CD4-positive, CD25-positive, alpha-beta regulatory T cell (primary cell): Measurements from ENCODE around the gene PLXDC2. TPM values are rescaled to one million over a fixed set of nuclear protein-coding genes. Genes with fewer than 3 reads are reported as not detected.

ENCODE experiments used
- ATAC-seq, 2 donors: fragments of 150-1000 bp; cut with Tn5 transposase; one replicate each; pipeline ENCODE4 v1.10.0; 2021; ENCODE audit warnings: low read depth in 2 of 2, moderate number of reproducible peaks in 2 of 2, moderate library complexity in 1 of 2
- DNase-seq, 3 donors: peaks; one replicate each; pipeline versions ENCODE4 v3.0.0 to v3.0.0-alpha.2; 2012 to 2022; ENCODE audit warnings: mixed read lengths in 1 of 3
- H3K27ac ChIP-seq: one replicate; pipeline ENCODE4 v1.7.0; 2013; ENCODE audit warnings: mild to moderate bottlenecking, low read length; ENCODE audit not compliant: insufficient read depth, poor library complexity, severe bottlenecking
- H3K27me3 ChIP-seq: one replicate; pipeline ENCODE4 v1.7.0; 2013; ENCODE audit warnings: low read length; ENCODE audit not compliant: control insufficient read depth, insufficient read depth
- H3K36me3 ChIP-seq: one replicate; pipeline ENCODE4 v1.7.0; 2013; ENCODE audit warnings: mild to moderate bottlenecking, low read length, moderate library complexity; ENCODE audit not compliant: control insufficient read depth, insufficient read depth
- H3K4me1 ChIP-seq: 2 replicates; pipeline ENCODE4 v1.7.0; 2013; ENCODE audit warnings: mild to moderate bottlenecking, low read length; ENCODE audit not compliant: insufficient read depth, control insufficient read depth, poor library complexity, severe bottlenecking
- H3K4me3 ChIP-seq: one replicate; pipeline ENCODE4 v1.7.0; 2013; ENCODE audit warnings: low read depth, mild to moderate bottlenecking, low read length, moderate library complexity
- H3K9me3 ChIP-seq, 2 experiments: 1 replicate in 1 of 2; 2 replicates in 1 of 2; pipeline ENCODE4 v1.7.0; 2013; ENCODE audit warnings: low read length in 2 of 2, mild to moderate bottlenecking in 1 of 2, moderate library complexity in 1 of 2; ENCODE audit not compliant: control insufficient read depth in 2 of 2
- H3K27ac Mint-ChIP-seq, 3 donors: one replicate each; pipeline ENCODE4 v1.8.0; 2020 to 2022; ENCODE audit warnings: mild to moderate bottlenecking in 3 of 3, mixed read lengths in 3 of 3, moderate library complexity in 2 of 3
- H3K27me3 Mint-ChIP-seq: one replicate; pipeline ENCODE4 v1.8.0; 2022; ENCODE audit warnings: mild to moderate bottlenecking, mixed read lengths
- H3K36me3 Mint-ChIP-seq: one replicate; pipeline ENCODE4 v1.8.0; 2020; ENCODE audit warnings: mixed read lengths
- H3K4me1 Mint-ChIP-seq, 4 donors: one replicate each; pipeline ENCODE4 v1.8.0; 2020 to 2022; ENCODE audit warnings: mixed read lengths in 4 of 4, mild to moderate bottlenecking in 1 of 4
- H3K4me3 Mint-ChIP-seq, 4 donors: one replicate each; pipeline ENCODE4 v1.8.0; 2020 to 2022; ENCODE audit warnings: mild to moderate bottlenecking in 4 of 4, mixed read lengths in 4 of 4, moderate library complexity in 3 of 4
- H3K9me3 Mint-ChIP-seq, 7 donors: one replicate each; pipeline ENCODE4 v1.8.0; 2020 to 2022; ENCODE audit warnings: mixed read lengths in 7 of 7, mild to moderate bottlenecking in 3 of 7, moderate library complexity in 2 of 7
- polyA plus RNA-seq, 4 donors: library from polyadenylated mRNA; unstranded; fragments of 300-500 nt; fragmentation: Illumina TruSeq; gene quantifications; one replicate each; pipeline ENCODE4 v1.2.3, GENCODE V29; 2021
- total RNA-seq: library from RNA; stranded (reverse); gene quantifications from one replicate; pipeline ENCODE4 v1.2.3, GENCODE V29; 2022

PLXDC2 gene
- total and polyA plus RNA-seq, 5 donors from 2014 or later: 0.03 to 1.8 (median 0.10) TPM; not detected in 2

GRCh38 chr10:19936289-19936688 lies 120.1 kb downstream of the PLXDC2 start:
- H3K4me1 Mint-ChIP-seq: no peaks in the 10 kb centered on the region
- H3K4me1 ChIP-seq: no peaks in the 10 kb centered on the region
- H3K27ac ChIP-seq: no peak overlapping the region
- H3K9me3 Mint-ChIP-seq: peaks cover 3 to 44% (median 7%) of the 10 kb centered on the region in 7 donors
- H3K27me3 Mint-ChIP-seq: no peaks in the 10 kb centered on the region
- no peaks in the 10 kb centered on the region for H3K36me3 Mint-ChIP-seq
- H3K4me3 Mint-ChIP-seq: no peak overlapping the region
- H3K36me3 ChIP-seq: no peaks in the 10 kb centered on the region
- DNase-seq (no peak), ATAC-seq (no peak)
- no peak overlapping the region for H3K4me3 ChIP-seq
- no peaks in the 10 kb centered on the region for H3K27me3 ChIP-seq
- no peak overlapping the region for H3K27ac Mint-ChIP-seq
- peaks cover 0 to 1% of the 10 kb centered on the region in 2 experiments for H3K9me3 ChIP-seq

GRCh38 chr10:19937989-19938388 lies 121.8 kb downstream of the PLXDC2 start:
- Histone ChIP-seq H3K27me3 (no peaks in the 10 kb centered on the region), H3K36me3 (no peaks in the 10 kb centered on the region), H3K9me3 (no peaks in the 10 kb centered on the region), H3K4me3 (no peak overlapping the region), H3K27ac (no peak overlapping the region), H3K4me1 (no peaks in the 10 kb centered on the region)
- peaks cover 0 to 35% (median 7%) of the 10 kb centered on the region in 7 donors for H3K9me3 Mint-ChIP-seq
- H3K27ac Mint-ChIP-seq: no peak overlapping the region
- H3K4me1 Mint-ChIP-seq: no peaks in the 10 kb centered on the region
- no peak overlapping the region for H3K4me3 Mint-ChIP-seq
- H3K27me3 Mint-ChIP-seq: no peaks in the 10 kb centered on the region
- DNase-seq: no peak
- ATAC-seq: no peak
- H3K36me3 Mint-ChIP-seq: no peaks in the 10 kb centered on the region

- no peak overlapping the region for H3K4me3 ChIP-seq
- no peaks in the 10 kb centered on the region for H3K27me3 ChIP-seq
- H3K36me3 ChIP-seq: no peaks in the 10 kb centered on the region
- Mint-ChIP-seq H3K9me3 (peaks cover 0 to 34% (median 9%) of the 10 kb centered on the region in 7 donors), H3K36me3 (peaks cover under 1% of the 10 kb centered on the region), H3K4me1 (no peaks in the 10 kb centered on the region), H3K27ac (no peak overlapping the region), H3K4me3 (no peak overlapping the region), H3K27me3 (no peaks in the 10 kb centered on the region)
- H3K4me1 ChIP-seq: no peaks in the 10 kb centered on the region
- no peak overlapping the region for H3K27ac ChIP-seq
- DNase-seq: no peak
- H3K9me3 ChIP-seq: no peaks in the 10 kb centered on the region
- no peak for ATAC-seq
These were observed 125.1 kb downstream of the PLXDC2 start for GRCh38 chr10:19941206-19941880.

GRCh38 chr10:19944911-19945663 lies 128.9 kb downstream of the PLXDC2 start:
- H3K9me3 Mint-ChIP-seq: peaks cover 0 to 17% (median 4%) of the 10 kb centered on the region in 7 donors
- H3K36me3 ChIP-seq: no peaks in the 10 kb centered on the region
- H3K27ac ChIP-seq: no peak overlapping the region
- H3K4me1 Mint-ChIP-seq: no peaks in the 10 kb centered on the region
- no peak overlapping the region for H3K27ac Mint-ChIP-seq
- no peak overlapping the region for H3K4me3 Mint-ChIP-seq
- H3K4me1 ChIP-seq: no peaks in the 10 kb centered on the region
- DNase-seq (no peak), ATAC-seq (no peak)
- no peaks in the 10 kb centered on the region for H3K27me3 ChIP-seq
- peaks cover 3% of the 10 kb centered on the region for H3K36me3 Mint-ChIP-seq
- H3K4me3 ChIP-seq: no peak overlapping the region
- H3K27me3 Mint-ChIP-seq: no peaks in the 10 kb centered on the region
- no peaks in the 10 kb centered on the region for H3K9me3 ChIP-seq

- Mint-ChIP-seq H3K4me1 (no peaks in the 10 kb centered on the region), H3K27ac (no peak overlapping the region), H3K9me3 (peaks cover 1 to 18% (median 8%) of the 10 kb centered on the region in 7 donors), H3K36me3 (peaks cover 3% of the 10 kb centered on the region), H3K4me3 (no peak overlapping the region), H3K27me3 (no peaks in the 10 kb centered on the region)
- no peak overlapping the region for H3K4me3 ChIP-seq
- no peaks in the 10 kb centered on the region for H3K27me3 ChIP-seq
- H3K27ac ChIP-seq: no peak overlapping the region
- no peaks in the 10 kb centered on the region for H3K4me1 ChIP-seq
- no peaks in the 10 kb centered on the region for H3K9me3 ChIP-seq
- no peaks in the 10 kb centered on the region for H3K36me3 ChIP-seq
- ATAC-seq: no peak
- DNase-seq: no peak
These were observed 130.0 kb downstream of the PLXDC2 start for GRCh38 chr10:19946245-19946644.

- H3K4me3 Mint-ChIP-seq: no peak overlapping the region
- no peaks in the 10 kb centered on the region for H3K36me3 ChIP-seq
- no peak overlapping the region for H3K27ac Mint-ChIP-seq
- ATAC-seq (no peak), DNase-seq (no peak)
- no peaks in the 10 kb centered on the region for H3K27me3 Mint-ChIP-seq
- H3K4me1 ChIP-seq: no peaks in the 10 kb centered on the region
- no peaks in the 10 kb centered on the region for H3K9me3 ChIP-seq
- H3K27ac ChIP-seq: no peak overlapping the region
- no peaks in the 10 kb centered on the region for H3K27me3 ChIP-seq
- peaks cover 3% of the 10 kb centered on the region for H3K36me3 Mint-ChIP-seq
- no peaks in the 10 kb centered on the region for H3K4me1 Mint-ChIP-seq
- H3K9me3 Mint-ChIP-seq: peaks cover 1 to 21% (median 8%) of the 10 kb centered on the region in 7 donors
- no peak overlapping the region for H3K4me3 ChIP-seq
These were observed 130.6 kb downstream of the PLXDC2 start for GRCh38 chr10:19946791-19947190.

- no peak overlapping the region for H3K4me3 ChIP-seq
- ATAC-seq (no peak), DNase-seq (no peak)
- no peak overlapping the region for H3K27ac Mint-ChIP-seq
- no peaks in the 10 kb centered on the region for H3K27me3 ChIP-seq
- no peaks in the 10 kb centered on the region for H3K36me3 ChIP-seq
- no peaks in the 10 kb centered on the region for H3K9me3 ChIP-seq
- H3K27ac ChIP-seq: no peak overlapping the region
- peaks cover 1 to 21% (median 8%) of the 10 kb centered on the region in 7 donors for H3K9me3 Mint-ChIP-seq
- H3K4me1 Mint-ChIP-seq: no peaks in the 10 kb centered on the region
- no peak overlapping the region for H3K4me3 Mint-ChIP-seq
- no peaks in the 10 kb centered on the region for H3K27me3 Mint-ChIP-seq
- no peaks in the 10 kb centered on the region for H3K4me1 ChIP-seq
- H3K36me3 Mint-ChIP-seq: peaks cover 3% of the 10 kb centered on the region
These were observed 131.0 kb downstream of the PLXDC2 start for GRCh38 chr10:19947215-19947614.
